ENCODE results near the gene CTXND1.
"Not testable (repeated sequence)": the region's sequence is repeated elsewhere in the genome, so short reads cannot be mapped to it uniquely, and the experiment has no call there.

CTXND1 gene

DNA sequence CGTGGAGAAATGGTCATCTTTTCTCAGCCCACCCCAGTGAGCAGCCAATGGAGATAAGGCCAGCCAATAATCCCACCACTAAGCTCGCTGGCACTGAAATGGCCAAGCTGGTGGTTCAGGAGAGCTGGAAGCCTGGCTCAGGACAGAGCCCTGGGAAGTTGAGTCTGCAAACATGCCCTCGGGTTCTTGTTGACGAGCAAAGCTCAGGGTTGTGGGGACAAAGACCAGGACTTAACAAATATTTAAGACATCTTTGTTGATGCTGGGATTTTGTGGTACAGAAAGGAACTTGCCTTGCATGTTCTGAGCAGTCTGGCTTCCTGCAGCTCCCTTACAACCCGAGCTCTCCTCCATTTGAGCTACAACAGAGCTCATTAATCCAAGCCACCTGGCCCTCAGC lies 94.8 kb downstream of the CTXND1 start:
- TF ChIP-seq, protein P1, sequence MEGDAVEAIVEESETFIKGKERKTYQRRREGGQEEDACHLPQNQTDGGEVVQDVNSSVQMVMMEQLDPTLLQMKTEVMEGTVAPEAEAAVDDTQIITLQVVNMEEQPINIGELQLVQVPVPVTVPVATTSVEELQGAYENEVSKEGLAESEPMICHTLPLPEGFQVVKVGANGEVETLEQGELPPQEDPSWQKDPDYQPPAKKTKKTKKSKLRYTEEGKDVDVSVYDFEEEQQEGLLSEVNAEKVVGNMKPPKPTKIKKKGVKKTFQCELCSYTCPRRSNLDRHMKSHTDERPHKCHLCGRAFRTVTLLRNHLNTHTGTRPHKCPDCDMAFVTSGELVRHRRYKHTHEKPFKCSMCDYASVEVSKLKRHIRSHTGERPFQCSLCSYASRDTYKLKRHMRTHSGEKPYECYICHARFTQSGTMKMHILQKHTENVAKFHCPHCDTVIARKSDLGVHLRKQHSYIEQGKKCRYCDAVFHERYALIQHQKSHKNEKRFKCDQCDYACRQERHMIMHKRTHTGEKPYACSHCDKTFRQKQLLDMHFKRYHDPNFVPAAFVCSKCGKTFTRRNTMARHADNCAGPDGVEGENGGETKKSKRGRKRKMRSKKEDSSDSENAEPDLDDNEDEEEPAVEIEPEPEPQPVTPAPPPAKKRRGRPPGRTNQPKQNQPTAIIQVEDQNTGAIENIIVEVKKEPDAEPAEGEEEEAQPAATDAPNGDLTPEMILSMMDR (IDR thresholded peaks at IDR 0.05; ENCODE audit: insufficient read depth, low read length, poor library complexity, severe bottlenecking), result no peak

DNA sequence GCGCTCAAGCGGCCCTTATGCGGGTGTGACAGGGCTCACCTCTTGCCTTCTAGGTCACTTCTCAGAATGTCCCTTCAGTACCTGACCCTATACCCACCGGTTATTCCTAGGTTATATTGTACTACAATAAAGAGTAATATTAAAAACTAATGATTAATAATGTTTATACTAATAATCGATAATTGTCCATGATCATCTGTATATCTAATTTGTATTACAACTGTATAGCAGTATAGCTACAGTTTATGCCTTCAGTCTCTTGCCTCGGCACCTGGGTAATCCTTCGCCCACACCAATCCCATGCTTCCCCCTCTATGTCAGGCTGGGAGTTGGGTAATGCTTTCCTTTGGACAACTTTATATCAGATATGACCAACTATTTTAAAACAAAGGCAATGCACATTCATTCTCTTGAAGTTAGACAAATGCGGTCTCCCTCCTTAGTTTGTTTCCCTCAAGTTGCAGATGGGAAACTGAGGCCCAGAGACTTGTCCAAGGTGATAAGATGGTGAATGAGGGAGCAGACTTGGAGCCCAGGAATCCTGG lies 95.8 kb downstream of the CTXND1 start:
- DNase-seq (ENCODE audit: extremely low read depth, insufficient read length), result no peak
- no peak overlapping the region for H3K4me3 ChIP-seq (replicated peaks; ENCODE audit: low read depth, low read length)
- H3K36me3 ChIP-seq (ENCODE audit: control insufficient read depth, insufficient read depth, low read length), result peaks cover 3% of the 10 kb centered on the region; the same call in 1 of the 2 replicates

More for the DNA sequence above, 94.8 kb downstream of the CTXND1 start:
- DNase-seq (ENCODE audit: extremely low read depth, insufficient read length), result no peak
- H3K27me3 ChIP-seq (replicated peaks; ENCODE audit: control insufficient read depth, insufficient read depth, low read length), result no peaks in the 10 kb centered on the region
- H3K4me3 ChIP-seq (replicated peaks; ENCODE audit: low read depth, low read length), result no peak overlapping the region
- H3K36me3 ChIP-seq (ENCODE audit: control insufficient read depth, insufficient read depth, low read length), result peaks cover 5% of the 10 kb centered on the region

DNA sequence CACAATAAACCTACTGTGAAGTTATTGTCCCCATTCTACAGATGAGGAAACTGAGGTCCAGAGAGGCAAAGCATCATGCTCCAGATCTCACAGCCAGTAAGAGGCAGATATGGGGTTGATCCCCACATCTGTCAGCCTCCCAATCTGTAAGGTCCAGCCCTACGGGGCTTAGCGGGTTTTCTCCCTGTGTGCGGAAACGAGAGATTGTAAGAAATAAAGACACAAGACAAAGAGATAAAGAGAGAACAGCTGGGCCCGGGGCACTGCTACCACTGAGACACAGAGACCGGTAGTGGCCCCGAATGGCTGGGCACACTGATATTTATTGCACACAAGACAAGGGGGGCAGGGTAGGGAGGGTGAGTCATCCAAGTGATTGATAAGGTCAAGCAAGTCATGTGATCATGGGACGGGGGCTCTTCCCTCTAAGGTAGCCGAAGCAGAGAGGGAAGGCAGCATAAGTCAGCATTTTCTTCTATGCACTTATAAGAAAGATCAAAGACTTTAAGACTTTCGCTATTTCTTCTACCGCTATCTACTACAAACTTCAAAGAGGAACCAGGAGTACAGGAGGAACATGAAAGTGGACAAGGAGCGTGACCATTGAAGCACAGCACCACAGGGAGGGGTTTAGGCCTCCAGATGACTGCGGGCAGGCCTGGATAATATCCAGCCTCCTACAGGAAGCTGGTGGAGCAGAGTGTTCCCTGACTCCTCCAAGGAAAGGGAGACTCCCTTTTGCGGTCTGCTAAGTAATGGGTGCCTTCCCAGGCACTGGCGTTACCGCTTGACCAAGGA lies 96.4 kb downstream of the CTXND1 start:
- not testable (repeated sequence) for H3K27me3 ChIP-seq (replicated peaks; ENCODE audit: control insufficient read depth, insufficient read depth, low read length); H3K36me3 ChIP-seq (ENCODE audit: control insufficient read depth, insufficient read depth, low read length); H3K4me3 ChIP-seq (replicated peaks; ENCODE audit: low read depth, low read length); DNase-seq (ENCODE audit: extremely low read depth, insufficient read length)

More for the DNA sequence above, 95.8 kb downstream of the CTXND1 start:
- TF ChIP-seq, protein P1 (IDR thresholded peaks at IDR 0.05; ENCODE audit: insufficient read depth, low read length, poor library complexity, severe bottlenecking), result no peak
- no peaks in the 10 kb centered on the region for H3K27me3 ChIP-seq (replicated peaks; ENCODE audit: control insufficient read depth, insufficient read depth, low read length)

DNA sequence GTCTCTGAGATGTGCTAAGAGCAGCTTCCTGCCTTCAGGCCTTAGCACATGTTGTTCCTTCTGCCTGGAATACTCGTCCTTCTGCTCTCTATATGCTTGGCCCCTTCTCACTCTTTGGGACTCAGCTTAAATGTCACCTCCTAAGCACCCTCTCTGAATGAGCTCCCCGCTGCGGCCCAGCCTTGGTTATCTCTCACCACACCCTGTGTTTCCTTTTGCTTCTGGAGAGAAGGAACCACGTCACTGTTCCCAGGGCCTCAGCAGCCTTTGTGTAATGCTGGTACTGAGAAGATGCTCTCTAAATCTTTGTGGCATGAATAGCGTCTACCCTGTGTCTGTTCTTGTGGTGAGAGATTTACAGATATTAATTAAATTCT lies 97.0 kb downstream of the CTXND1 start:
- DNase-seq (ENCODE audit: extremely low read depth, insufficient read length), result no peak

DNA sequence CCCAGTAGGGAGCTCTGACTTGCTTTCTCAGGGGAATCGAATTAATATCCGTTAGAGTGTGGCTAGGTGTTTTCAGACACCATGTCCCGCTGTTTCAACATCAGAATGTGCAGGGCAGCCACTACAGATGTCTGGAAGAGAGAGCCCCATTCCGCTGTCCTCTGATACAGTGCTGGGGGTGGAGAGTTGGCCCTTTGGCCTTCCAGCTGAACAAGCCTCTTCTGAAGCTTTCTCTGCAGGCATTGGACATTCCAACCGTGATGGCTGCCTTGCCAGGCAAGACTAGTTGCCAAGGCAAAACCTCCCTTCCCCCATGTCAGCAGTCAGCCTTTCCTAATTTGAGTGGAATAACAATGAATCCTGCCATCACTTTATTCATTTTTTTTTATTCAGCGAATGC lies 97.7 kb downstream of the CTXND1 start:
- no peak for DNase-seq (ENCODE audit: extremely low read depth, insufficient read length)
- TF ChIP-seq, protein P1 (IDR thresholded peaks at IDR 0.05; ENCODE audit: insufficient read depth, low read length, poor library complexity, severe bottlenecking), result no peak
- Histone ChIP-seq H3K27me3 (replicated peaks; ENCODE audit: control insufficient read depth, insufficient read depth, low read length) (no peaks in the 10 kb centered on the region), H3K36me3 (ENCODE audit: control insufficient read depth, insufficient read depth, low read length) (no peaks in the 10 kb centered on the region), H3K4me3 (replicated peaks; ENCODE audit: low read depth, low read length) (no peak overlapping the region)

More for the DNA sequence above, 97.0 kb downstream of the CTXND1 start:
- Histone ChIP-seq H3K27me3 (replicated peaks; ENCODE audit: control insufficient read depth, insufficient read depth, low read length) (no peaks in the 10 kb centered on the region), H3K36me3 (ENCODE audit: control insufficient read depth, insufficient read depth, low read length) (peaks cover 3% of the 10 kb centered on the region; the same call in 1 of the 2 replicates), H3K4me3 (replicated peaks; ENCODE audit: low read depth, low read length) (no peak overlapping the region)
- TF ChIP-seq, protein P1 (IDR thresholded peaks at IDR 0.05; ENCODE audit: insufficient read depth, low read length, poor library complexity, severe bottlenecking), result no peak

DNA sequence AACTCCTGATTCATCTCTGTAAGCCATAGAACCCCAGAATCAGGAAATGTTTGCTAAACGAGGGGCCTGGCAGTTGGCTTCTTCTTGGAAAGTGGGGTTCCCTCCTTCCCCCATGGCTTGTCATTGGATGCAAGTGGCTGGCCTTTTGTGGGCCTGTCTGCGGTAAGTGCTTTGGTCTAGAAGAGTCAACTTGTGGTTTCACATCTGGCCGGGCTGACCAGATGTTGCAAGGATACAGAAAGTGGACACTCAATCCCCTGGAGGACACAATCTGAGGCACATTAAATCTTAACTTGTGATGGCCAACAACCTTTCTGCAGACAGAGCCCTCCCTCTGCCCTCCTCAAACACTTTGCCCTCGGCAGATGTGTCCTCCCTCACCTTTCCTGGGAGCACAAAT lies 98.1 kb downstream of the CTXND1 start:
- TF ChIP-seq, protein P1 (IDR thresholded peaks at IDR 0.05; ENCODE audit: insufficient read depth, low read length, poor library complexity, severe bottlenecking), result no peak
- Histone ChIP-seq H3K27me3 (replicated peaks; ENCODE audit: control insufficient read depth, insufficient read depth, low read length) (no peaks in the 10 kb centered on the region), H3K36me3 (ENCODE audit: control insufficient read depth, insufficient read depth, low read length) (no peaks in the 10 kb centered on the region), H3K4me3 (replicated peaks; ENCODE audit: low read depth, low read length) (peak overlapping the region; percentile 85)
- no peak for DNase-seq (ENCODE audit: extremely low read depth, insufficient read length)

All from GM06990 (cell line).